WTC11 (cell line): ENCODE data around the gene SYDE2. TPM values are rescaled to one million over a fixed set of nuclear protein-coding genes. Genes with fewer than 3 reads are reported as not detected.

Source experiments
- ATAC-seq: fragments of 200-7000 bp; cut with Tn5 transposase; 2 replicates; pipeline ENCODE4 v1.10.0; 2021; ENCODE audit warnings: mild to moderate bottlenecking, moderate library complexity
- CTCF ChIA-PET: fragments of 300-600 bp; sonication (Branson Sonifier 250); formaldehyde crosslinking; loops from one replicate; lab custom pipeline; 2021; ENCODE audit warnings: antibody characterized with exemption; lab: Charles Lee
- POLR2A ChIA-PET: fragments of 350-600 bp; sonication (Branson Sonifier 250); formaldehyde crosslinking; loops from one replicate; lab custom pipeline; 2021; ENCODE audit warnings: antibody characterized with exemption; lab: Charles Lee
- DNase-seq: peaks from one replicate; pipeline ENCODE4 v3.0.0; 2021; ENCODE audit warnings: low spot score
- H3K27ac Mint-ChIP-seq: 2 replicates; pipeline ENCODE4 v1.8.0; 2021; ENCODE audit warnings: mixed read lengths
- H3K27me3 Mint-ChIP-seq: 2 replicates; pipeline ENCODE4 v1.8.0; 2021; ENCODE audit warnings: low read depth, mild to moderate bottlenecking, moderate library complexity, mixed read lengths
- H3K36me3 Mint-ChIP-seq: 2 replicates; pipeline ENCODE4 v1.8.0; 2021; ENCODE audit warnings: mixed read lengths
- H3K4me1 Mint-ChIP-seq: 2 replicates; pipeline ENCODE4 v1.8.0; 2022; ENCODE audit warnings: mixed read lengths
- H3K4me3 Mint-ChIP-seq: 2 replicates; pipeline ENCODE4 v1.8.0; 2021; ENCODE audit warnings: mild to moderate bottlenecking, moderate library complexity, mixed read lengths
- H3K9me3 Mint-ChIP-seq: 2 replicates; pipeline ENCODE4 v1.8.0; 2021; ENCODE audit warnings: mixed read lengths
- E2F4 ChIP-seq: sonication (generic); formaldehyde crosslinking; IDR thresholded peaks from 2 replicates; pipeline ENCODE4 v1.8.1; 2022; ENCODE audit warnings: low read depth, mild to moderate bottlenecking, moderate library complexity, missing genetic modification reagents, borderline replicate concordance
- ELF4 ChIP-seq: sonication (generic); formaldehyde crosslinking; IDR thresholded peaks from 2 replicates; pipeline ENCODE4 v1.8.1; 2022; ENCODE audit warnings: low read depth, mild to moderate bottlenecking, moderate library complexity, missing genetic modification reagents
- ERG ChIP-seq: fragments of 250-450 bp; sonication (Bioruptor Pico); IDR thresholded peaks from 2 replicates; pipeline ENCODE4 v1.8.0; 2021; ENCODE audit warnings: mild to moderate bottlenecking
- FOXJ3 ChIP-seq: sonication (generic); formaldehyde crosslinking; IDR thresholded peaks from 2 replicates; pipeline ENCODE4 v1.9.0; 2021; ENCODE audit warnings: missing genetic modification reagents, mild to moderate bottlenecking, borderline replicate concordance
- FOXK1 ChIP-seq: sonication (generic); formaldehyde crosslinking; IDR thresholded peaks from 2 replicates; pipeline ENCODE4 v1.8.0; 2022; ENCODE audit warnings: mild to moderate bottlenecking, moderate library complexity, missing genetic modification reagents
- GABPB1 ChIP-seq: sonication (generic); formaldehyde crosslinking; IDR thresholded peaks from 2 replicates; pipeline ENCODE4 v1.8.1; 2023; ENCODE audit warnings: mild to moderate bottlenecking, missing genetic modification reagents
- MYBL2 ChIP-seq: sonication (generic); formaldehyde crosslinking; IDR thresholded peaks from 2 replicates; pipeline ENCODE4 v1.8.1; 2023; ENCODE audit warnings: mild to moderate bottlenecking, moderate library complexity, missing genetic modification reagents
- NFATC4 ChIP-seq: fragments of 250-450 bp; sonication (Bioruptor Pico); IDR thresholded peaks from 2 replicates; pipeline ENCODE4 v1.9.0; 2021; ENCODE audit warnings: mild to moderate bottlenecking
- NFE2L1 ChIP-seq: sonication (generic); formaldehyde crosslinking; IDR thresholded peaks from 2 replicates; pipeline ENCODE4 v1.8.1; 2023; ENCODE audit warnings: missing genetic modification reagents
- NR2C2 ChIP-seq: sonication (generic); formaldehyde crosslinking; IDR thresholded peaks from 2 replicates; pipeline ENCODE4 v1.8.0; 2022; ENCODE audit warnings: mild to moderate bottlenecking, missing genetic modification reagents
- NR3C1 ChIP-seq: sonication (generic); formaldehyde crosslinking; conservative IDR thresholded peaks from 2 replicates; pipeline ENCODE4 v1.8.1; 2023; ENCODE audit warnings: low read depth, mild to moderate bottlenecking, missing genetic modification reagents
- RELA ChIP-seq: sonication (generic); formaldehyde crosslinking; IDR thresholded peaks from 2 replicates; pipeline ENCODE4 v1.8.1; 2022; ENCODE audit warnings: missing genetic modification reagents, mild to moderate bottlenecking, borderline replicate concordance
- SMAD3 ChIP-seq: sonication (generic); formaldehyde crosslinking; IDR thresholded peaks from 2 replicates; pipeline ENCODE4 v1.8.0; 2022; ENCODE audit warnings: missing genetic modification reagents, mild to moderate bottlenecking, borderline replicate concordance
- SMAD4 ChIP-seq: sonication (generic); formaldehyde crosslinking; IDR thresholded peaks from 2 replicates; pipeline ENCODE4 v1.8.0; 2022; ENCODE audit warnings: mild to moderate bottlenecking, missing genetic modification reagents
- SP1 ChIP-seq: sonication (generic); formaldehyde crosslinking; conservative IDR thresholded peaks from 2 replicates; pipeline ENCODE4 v1.8.1; 2022; ENCODE audit warnings: missing genetic modification reagents
- STAT6 ChIP-seq: sonication (generic); formaldehyde crosslinking; conservative IDR thresholded peaks from 2 replicates; pipeline ENCODE4 v1.8.1; 2023; ENCODE audit warnings: mild to moderate bottlenecking, low read depth, missing genetic modification reagents, moderate library complexity
- ZNF263 ChIP-seq: sonication (generic); formaldehyde crosslinking; IDR thresholded peaks from 2 replicates; pipeline ENCODE4 v1.8.1; 2022; ENCODE audit warnings: low read depth, mild to moderate bottlenecking, moderate library complexity, missing genetic modification reagents
- ZNF532 ChIP-seq: fragments of 250-450 bp; sonication (Bioruptor Pico); IDR thresholded peaks from 2 replicates; pipeline ENCODE4 v1.9.0; 2021; ENCODE audit warnings: mild to moderate bottlenecking, borderline replicate concordance
- total RNA-seq: library from RNA; stranded (reverse); gene quantifications from 3 replicates; pipeline ENCODE4 v1.2.3, GENCODE V29; 2021

SYDE2 gene
- total RNA-seq, 1 experiment from 2014 or later: 13.8 TPM

GRCh38 chr1:85172684-85173337, 28.0 kb downstream of the SYDE2 start:
- Mint-ChIP-seq H3K4me1 (no peaks in the 10 kb centered on the region), H3K4me3 (no peak overlapping the region), H3K27me3 (no peaks in the 10 kb centered on the region), H3K36me3 (0 out of 2 replicates have a peak, but pooled peaks cover 4% of the 10 kb centered on the region), H3K9me3 (no peaks in the 10 kb centered on the region), H3K27ac (no peak overlapping the region)
- POLR2A ChIA-PET: no interaction called here
- TF ChIP-seq NR3C1 (CRISPR knock-in tag) (no peak), MYBL2 (CRISPR knock-in tag) (no peak), NR2C2 (CRISPR knock-in tag) (no peak), STAT6 (CRISPR knock-in tag) (no peak), SP1 (CRISPR knock-in tag) (no peak), ZNF532 (CRISPR knock-in tag) (no peak), NFATC4 (CRISPR knock-in tag) (no peak), ELF4 (CRISPR knock-in tag) (no peak)
- CTCF ChIA-PET: no interaction called here
- peak; percentile 57 for ATAC-seq
- DNase-seq: no peak

GRCh38 chr1:85171721-85172120, 29.1 kb downstream of the SYDE2 start:
- POLR2A ChIA-PET: no interaction called here
- Mint-ChIP-seq H3K4me3 (no peak overlapping the region), H3K4me1 (no peaks in the 10 kb centered on the region), H3K27me3 (no peaks in the 10 kb centered on the region), H3K36me3 (0 out of 2 replicates have a peak, but pooled peaks cover 4% of the 10 kb centered on the region), H3K9me3 (no peaks in the 10 kb centered on the region), H3K27ac (no peak overlapping the region; the same call in 1 of the 2 replicates)
- DNase-seq (no peak), ATAC-seq (no peak)
- CTCF ChIA-PET: no interaction called here
- TF ChIP-seq GABPB1 (CRISPR knock-in tag) (no peak), SMAD4 (CRISPR knock-in tag) (no peak), E2F4 (no peak), NFE2L1 (CRISPR knock-in tag) (no peak), ZNF263 (CRISPR knock-in tag) (no peak), SMAD3 (CRISPR knock-in tag) (no peak), FOXK1 (CRISPR knock-in tag) (no peak), FOXJ3 (CRISPR knock-in tag) (no peak), RELA (CRISPR knock-in tag) (no peak), ERG (CRISPR knock-in tag) (no peak)
